Measurements from ENCODE around the gene EIF4E3.

The EIF4E3 gene

DNA sequence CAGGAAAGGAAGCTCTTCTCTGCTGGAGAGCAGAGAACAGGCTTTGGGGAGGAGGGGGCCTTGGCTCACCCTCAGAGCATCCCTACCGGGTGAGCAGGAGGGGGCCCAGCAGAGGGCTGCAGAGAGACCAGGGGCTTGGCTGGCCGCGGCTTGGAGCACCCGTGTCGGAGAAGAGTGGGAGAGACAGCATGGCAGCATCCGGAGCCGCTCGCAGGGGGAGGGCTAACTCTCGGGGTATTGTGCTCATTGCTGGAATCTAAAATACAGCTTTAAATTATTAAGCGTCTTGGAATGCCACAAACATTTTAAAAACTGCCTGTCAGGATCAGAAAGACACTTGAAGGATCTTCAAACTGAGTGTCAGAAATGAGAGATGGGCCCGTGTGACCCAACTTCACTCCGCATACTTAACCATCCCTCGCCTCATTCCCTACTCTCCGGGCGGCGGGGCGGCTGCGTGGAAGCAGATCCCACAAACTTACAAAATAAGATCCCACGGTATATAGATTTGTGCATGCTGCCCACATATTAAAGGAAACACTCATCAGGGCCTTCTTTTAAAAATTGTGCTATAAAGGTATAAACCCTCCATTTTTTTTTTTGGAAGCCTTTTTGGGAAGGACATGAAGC is 53.9 kb downstream of the EIF4E3 start:
- no peak overlapping the region for H2AFZ ChIP-seq (ENCODE audit: low read length, unreplicated experiment)
- no peaks in the 10 kb centered on the region for H3K36me3 ChIP-seq (ENCODE audit: insufficient read depth, low read length)
- no peaks in the 10 kb centered on the region for H3K27me3 ChIP-seq (ENCODE audit: insufficient read depth, low read length)
- no peak overlapping the region for H3K4me3 ChIP-seq (ENCODE audit: low read depth, low read length)
- no peaks in the 10 kb centered on the region for H3K4me1 ChIP-seq (ENCODE audit: control insufficient read depth, insufficient read depth, low read length, unreplicated experiment)
- H3K79me2 ChIP-seq (ENCODE audit: control insufficient read depth, insufficient read depth, low read length, unreplicated experiment) = no peaks in the 10 kb centered on the region
- no peak overlapping the region for H3K27ac ChIP-seq (ENCODE audit: low read depth, low read length)

DNA sequence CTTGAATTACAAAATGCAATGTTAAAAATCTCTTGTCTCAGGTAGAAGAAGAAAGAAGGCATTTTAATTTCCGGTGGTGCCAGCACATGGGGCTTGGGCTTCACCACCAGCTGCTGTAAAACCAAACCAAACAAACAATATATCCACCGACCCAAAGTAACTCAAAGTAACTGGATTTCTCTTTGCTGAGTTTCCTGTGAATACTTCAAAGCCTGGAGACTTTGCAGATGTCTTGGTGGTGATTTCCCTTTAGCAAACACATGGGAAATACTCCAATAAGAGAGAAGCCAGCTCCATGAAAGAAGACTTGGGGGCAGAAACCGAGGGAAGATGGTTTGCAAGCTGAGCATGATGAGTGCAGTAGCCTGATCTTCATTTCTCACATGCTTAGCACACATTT is 62.6 kb downstream of the EIF4E3 start:
- H3K36me3 ChIP-seq (ENCODE audit: insufficient read depth, low read length) = no peaks in the 10 kb centered on the region
- H2AFZ ChIP-seq (ENCODE audit: low read length, unreplicated experiment) = no peak overlapping the region
- peaks cover 10% of the 10 kb centered on the region for H3K4me1 ChIP-seq (ENCODE audit: control insufficient read depth, insufficient read depth, low read length, unreplicated experiment)
- H3K27ac ChIP-seq (ENCODE audit: low read depth, low read length) = no peak overlapping the region
- peaks cover 7% of the 10 kb centered on the region; the same call in 1 of the 2 replicates for H3K27me3 ChIP-seq (ENCODE audit: insufficient read depth, low read length)
- no peak overlapping the region for H3K4me3 ChIP-seq (ENCODE audit: low read depth, low read length)
- H3K79me2 ChIP-seq (ENCODE audit: control insufficient read depth, insufficient read depth, low read length, unreplicated experiment) = no peaks in the 10 kb centered on the region

DNA sequence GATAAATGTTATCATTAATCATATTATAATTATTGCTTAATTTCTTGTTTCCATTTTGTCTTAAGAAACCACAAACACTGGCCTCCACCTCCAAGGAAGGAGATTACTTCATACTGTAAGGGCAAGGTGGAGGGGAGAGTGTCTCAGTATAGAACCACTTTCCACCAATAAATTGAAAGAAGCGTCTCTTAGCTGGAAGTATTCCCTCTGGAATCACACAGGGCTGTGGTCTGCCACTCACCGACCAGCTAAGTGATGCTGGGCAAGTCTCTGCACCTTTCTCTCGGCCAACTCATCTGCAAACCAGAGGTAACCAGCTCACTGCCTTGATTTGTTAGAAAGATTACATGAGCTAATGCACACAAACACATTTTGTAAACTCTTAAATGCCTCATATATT is 63.1 kb downstream of the EIF4E3 start:
- H3K4me3 ChIP-seq (ENCODE audit: low read depth, low read length) = no peak overlapping the region
- H2AFZ ChIP-seq (ENCODE audit: low read length, unreplicated experiment) = no peak overlapping the region
- peaks cover 7% of the 10 kb centered on the region; the same call in 1 of the 2 replicates for H3K27me3 ChIP-seq (ENCODE audit: insufficient read depth, low read length)
- H3K4me1 ChIP-seq (ENCODE audit: control insufficient read depth, insufficient read depth, low read length, unreplicated experiment) = peaks cover 12% of the 10 kb centered on the region
- H3K79me2 ChIP-seq (ENCODE audit: control insufficient read depth, insufficient read depth, low read length, unreplicated experiment) = no peaks in the 10 kb centered on the region
- H3K27ac ChIP-seq (ENCODE audit: low read depth, low read length) = no peak overlapping the region
- H3K36me3 ChIP-seq (ENCODE audit: insufficient read depth, low read length) = no peaks in the 10 kb centered on the region

DNA sequence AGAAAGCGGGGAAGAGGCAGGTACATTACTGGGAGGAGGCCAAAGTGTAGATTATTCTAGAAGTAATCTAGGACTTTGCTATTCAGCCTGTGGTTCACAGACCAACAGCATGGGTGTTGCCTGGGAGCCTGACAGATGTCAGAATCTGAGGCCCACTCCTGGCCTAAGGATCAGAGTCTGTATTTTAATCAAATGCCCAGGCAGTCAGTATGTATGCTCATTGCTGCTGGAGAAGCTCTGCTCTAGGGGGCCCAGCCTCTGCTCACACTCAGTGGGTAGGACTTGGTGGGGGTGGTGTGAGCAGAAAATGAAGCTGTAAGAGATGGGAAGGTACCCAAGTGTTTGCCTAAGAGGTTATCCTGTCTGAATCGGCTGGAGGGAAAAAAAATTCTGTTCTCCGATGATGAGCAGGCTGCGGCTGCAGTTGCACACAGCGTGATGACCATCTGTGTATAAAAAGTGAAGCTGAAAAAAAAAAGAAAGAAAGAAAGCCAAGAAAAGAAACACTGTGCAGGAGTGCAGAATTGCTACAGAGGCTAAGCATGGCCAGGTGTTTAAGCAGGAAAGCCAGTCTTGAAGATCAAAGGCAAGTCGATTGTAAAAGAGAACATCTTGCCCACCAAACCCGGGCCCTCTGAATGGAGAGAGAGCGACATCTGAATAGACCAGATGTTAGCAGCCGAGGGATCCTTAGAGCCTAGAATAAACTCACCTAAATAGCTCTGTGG is 65.2 kb downstream of the EIF4E3 start:
- Histone ChIP-seq H3K36me3 (ENCODE audit: insufficient read depth, low read length) (no peaks in the 10 kb centered on the region), H3K4me3 (ENCODE audit: low read depth, low read length) (no peak overlapping the region), H2AFZ (ENCODE audit: low read length, unreplicated experiment) (no peak overlapping the region), H3K27ac (ENCODE audit: low read depth, low read length) (no peak overlapping the region), H3K79me2 (ENCODE audit: control insufficient read depth, insufficient read depth, low read length, unreplicated experiment) (no peaks in the 10 kb centered on the region), H3K27me3 (ENCODE audit: insufficient read depth, low read length) (peaks cover 5% of the 10 kb centered on the region; the same call in 1 of the 2 replicates), H3K4me1 (ENCODE audit: control insufficient read depth, insufficient read depth, low read length, unreplicated experiment) (peaks cover 12% of the 10 kb centered on the region)

DNA sequence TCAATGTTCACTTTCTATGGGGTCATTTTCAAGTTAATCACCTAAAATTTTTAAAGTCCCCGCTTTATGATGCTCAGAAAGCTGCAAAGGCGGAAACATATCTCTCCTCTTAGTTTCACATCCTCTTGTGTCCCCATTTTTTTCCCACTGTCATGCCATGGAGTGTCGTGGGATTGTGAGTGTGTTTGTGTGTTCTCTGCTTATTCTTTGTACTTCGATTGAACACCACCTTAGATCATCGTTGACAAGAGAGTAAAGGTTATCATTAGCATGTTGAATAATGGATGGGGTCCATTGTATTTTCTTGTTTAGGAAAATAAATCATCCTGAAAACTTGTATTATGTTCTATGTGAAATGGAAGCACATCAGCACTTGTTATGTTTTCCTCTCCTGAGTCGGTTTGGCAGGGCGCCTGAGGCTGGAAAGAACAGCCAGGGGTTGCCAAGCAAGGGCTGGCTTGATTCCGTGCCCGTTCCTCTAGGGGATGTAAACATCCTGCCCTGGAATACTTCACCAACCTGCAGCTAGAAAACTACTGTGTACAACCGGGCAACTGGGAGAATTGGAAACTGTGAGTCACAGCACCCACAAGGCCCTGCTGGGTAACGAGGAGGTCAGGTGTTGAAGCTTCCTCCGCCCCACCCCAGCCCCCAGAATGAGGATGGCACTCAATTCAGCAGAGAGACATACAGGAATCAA is 67.2 kb downstream of the EIF4E3 start:
- Histone ChIP-seq H3K36me3 (ENCODE audit: insufficient read depth, low read length) (no peaks in the 10 kb centered on the region), H3K79me2 (ENCODE audit: control insufficient read depth, insufficient read depth, low read length, unreplicated experiment) (no peaks in the 10 kb centered on the region), H3K27ac (ENCODE audit: low read depth, low read length) (no peak overlapping the region), H3K4me3 (ENCODE audit: low read depth, low read length) (no peak overlapping the region), H3K27me3 (ENCODE audit: insufficient read depth, low read length) (peaks cover 4% of the 10 kb centered on the region; the same call in 1 of the 2 replicates), H2AFZ (ENCODE audit: low read length, unreplicated experiment) (no peak overlapping the region), H3K4me1 (ENCODE audit: control insufficient read depth, insufficient read depth, low read length, unreplicated experiment) (peaks cover 12% of the 10 kb centered on the region)

DNA sequence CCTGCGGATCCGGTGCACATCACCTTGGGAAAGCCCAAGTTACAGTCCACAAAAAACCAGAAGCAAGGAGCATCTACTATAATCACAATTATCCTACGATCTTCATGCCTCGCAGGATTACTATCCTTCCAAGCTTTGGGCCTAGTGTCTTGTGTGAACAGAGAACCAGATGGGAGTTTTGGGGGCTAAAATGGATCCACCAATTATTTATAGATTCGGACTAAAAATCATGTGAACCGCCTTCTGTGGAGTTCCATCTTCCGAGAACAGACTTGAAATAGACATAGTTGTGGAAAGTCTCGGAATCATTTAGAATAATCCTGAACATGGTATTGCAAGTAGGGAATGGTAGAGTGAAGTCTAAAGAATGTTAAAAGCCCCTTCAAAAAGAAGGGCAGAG is 70.1 kb downstream of the EIF4E3 start:
- Histone ChIP-seq H3K27me3 (ENCODE audit: insufficient read depth, low read length) (no peaks in the 10 kb centered on the region), H2AFZ (ENCODE audit: low read length, unreplicated experiment) (no peak overlapping the region), H3K4me3 (ENCODE audit: low read depth, low read length) (no peak overlapping the region), H3K4me1 (ENCODE audit: control insufficient read depth, insufficient read depth, low read length, unreplicated experiment) (peaks cover 12% of the 10 kb centered on the region), H3K27ac (ENCODE audit: low read depth, low read length) (no peak overlapping the region), H3K79me2 (ENCODE audit: control insufficient read depth, insufficient read depth, low read length, unreplicated experiment) (no peaks in the 10 kb centered on the region), H3K36me3 (ENCODE audit: insufficient read depth, low read length) (no peaks in the 10 kb centered on the region)

DNA sequence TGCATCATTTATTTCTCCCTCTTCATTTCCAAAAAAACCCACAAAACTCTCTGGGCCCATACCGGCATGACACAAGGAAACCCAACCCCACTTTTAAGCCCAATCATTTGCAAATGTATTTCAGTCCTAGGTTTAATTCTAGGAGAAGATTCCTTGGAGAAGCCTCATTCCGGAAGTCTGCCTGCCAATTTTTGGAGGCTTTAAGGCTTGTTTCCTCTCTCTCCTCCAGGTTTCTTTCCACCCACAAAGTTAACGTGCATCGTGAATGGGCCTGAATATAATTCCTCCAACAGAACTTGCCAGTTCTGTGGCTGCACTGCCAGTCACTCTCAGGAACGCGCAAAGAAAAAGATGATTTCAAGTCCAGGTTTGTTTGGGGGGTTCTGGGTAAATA is 71.8 kb downstream of the EIF4E3 start:
- no peak overlapping the region for H3K27ac ChIP-seq (ENCODE audit: low read depth, low read length)
- no peaks in the 10 kb centered on the region for H3K27me3 ChIP-seq (ENCODE audit: insufficient read depth, low read length)
- no peaks in the 10 kb centered on the region for H3K36me3 ChIP-seq (ENCODE audit: insufficient read depth, low read length)
- H2AFZ ChIP-seq (ENCODE audit: low read length, unreplicated experiment) = no peak overlapping the region
- H3K4me3 ChIP-seq (ENCODE audit: low read depth, low read length) = no peak overlapping the region
- no peaks in the 10 kb centered on the region for H3K79me2 ChIP-seq (ENCODE audit: control insufficient read depth, insufficient read depth, low read length, unreplicated experiment)
- H3K4me1 ChIP-seq (ENCODE audit: control insufficient read depth, insufficient read depth, low read length, unreplicated experiment) = peaks cover 11% of the 10 kb centered on the region

DNA sequence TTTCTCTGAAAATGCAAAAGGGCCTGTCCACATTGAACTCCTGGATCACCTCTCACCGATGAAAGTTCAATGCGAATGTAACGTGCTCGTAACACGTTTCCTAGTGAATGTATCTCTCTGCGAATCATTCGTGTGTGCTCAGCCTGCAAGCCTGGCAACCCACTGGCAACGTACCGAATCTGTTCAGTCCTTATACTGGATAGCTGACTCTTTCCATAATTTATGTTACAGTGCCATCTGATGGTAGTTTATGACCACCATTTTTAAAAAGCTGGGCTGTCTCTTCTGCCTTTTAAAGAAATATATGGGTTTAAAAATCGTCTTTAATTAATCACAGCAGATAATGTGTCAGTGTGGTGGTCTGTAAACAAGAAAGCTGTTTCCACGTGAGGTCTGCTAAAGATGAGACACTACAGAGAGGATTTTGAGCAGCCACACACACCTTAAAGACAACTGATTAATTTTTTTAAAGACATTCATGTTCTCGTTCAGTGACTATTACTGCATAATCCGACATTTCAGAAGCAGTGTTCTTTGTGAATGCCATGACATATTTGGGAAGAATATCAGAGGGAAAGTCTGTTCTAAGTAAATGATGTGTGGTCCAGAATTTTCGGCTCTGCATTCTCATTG is 72.3 kb downstream of the EIF4E3 start:
- Histone ChIP-seq H3K4me1 (ENCODE audit: control insufficient read depth, insufficient read depth, low read length, unreplicated experiment) (peaks cover 5% of the 10 kb centered on the region), H3K79me2 (ENCODE audit: control insufficient read depth, insufficient read depth, low read length, unreplicated experiment) (no peaks in the 10 kb centered on the region), H3K27me3 (ENCODE audit: insufficient read depth, low read length) (no peaks in the 10 kb centered on the region), H3K36me3 (ENCODE audit: insufficient read depth, low read length) (no peaks in the 10 kb centered on the region), H2AFZ (ENCODE audit: low read length, unreplicated experiment) (peak overlapping the region; percentile 4), H3K27ac (ENCODE audit: low read depth, low read length) (no peak overlapping the region), H3K4me3 (ENCODE audit: low read depth, low read length) (no peak overlapping the region)

DNA sequence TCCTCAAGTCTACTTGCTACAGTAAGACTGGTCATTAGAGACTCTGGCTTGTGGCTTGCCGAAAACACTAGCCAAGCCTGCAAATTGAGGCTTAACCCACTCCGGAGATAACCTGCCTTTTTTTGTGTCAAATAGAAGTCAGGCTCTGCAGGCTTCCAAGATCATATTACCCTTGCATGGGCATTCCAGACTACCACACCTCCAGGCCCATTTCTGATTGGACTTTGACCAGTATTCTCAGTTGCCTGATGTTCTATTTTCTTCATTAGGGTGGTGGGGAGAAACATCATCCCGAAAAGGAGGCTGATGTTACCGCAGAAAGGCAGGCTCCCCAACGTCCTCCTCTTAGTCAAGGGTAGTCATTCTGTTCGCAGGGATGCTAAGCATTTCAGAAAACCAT is 73.6 kb downstream of the EIF4E3 start:
- Histone ChIP-seq H3K27me3 (ENCODE audit: insufficient read depth, low read length) (no peaks in the 10 kb centered on the region), H2AFZ (ENCODE audit: low read length, unreplicated experiment) (no peak overlapping the region)

DNA sequence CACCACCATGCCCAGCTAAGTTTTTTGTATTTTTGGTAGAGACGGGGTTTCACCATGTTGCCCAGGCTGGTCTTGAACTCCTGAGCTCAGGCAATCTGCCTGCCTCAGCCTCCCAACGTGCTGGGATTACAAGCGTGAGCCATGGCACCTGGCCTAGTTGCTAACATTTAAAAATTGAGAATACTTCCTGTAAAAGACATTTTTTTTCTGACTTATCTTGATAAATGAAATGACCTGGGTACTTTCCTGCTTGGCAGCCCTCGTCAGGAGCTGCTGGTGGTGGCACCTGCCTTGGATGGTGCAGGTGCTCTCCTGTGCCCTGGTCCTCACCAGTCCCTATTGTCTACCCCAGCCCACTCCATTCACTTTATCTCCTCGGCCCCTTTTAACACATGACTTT is 74.8 kb downstream of the EIF4E3 start:
- Histone ChIP-seq H3K4me1 (ENCODE audit: control insufficient read depth, insufficient read depth, low read length, unreplicated experiment) (no peaks in the 10 kb centered on the region), H3K27ac (ENCODE audit: low read depth, low read length) (no peak overlapping the region), H3K4me3 (ENCODE audit: low read depth, low read length) (no peak overlapping the region), H3K79me2 (ENCODE audit: control insufficient read depth, insufficient read depth, low read length, unreplicated experiment) (no peaks in the 10 kb centered on the region), H3K27me3 (ENCODE audit: insufficient read depth, low read length) (no peaks in the 10 kb centered on the region), H2AFZ (ENCODE audit: low read length, unreplicated experiment) (no peak overlapping the region), H3K36me3 (ENCODE audit: insufficient read depth, low read length) (no peaks in the 10 kb centered on the region)

More for the DNA sequence above, 73.6 kb downstream of the EIF4E3 start:
- H3K79me2 ChIP-seq (ENCODE audit: control insufficient read depth, insufficient read depth, low read length, unreplicated experiment) = no peaks in the 10 kb centered on the region
- no peaks in the 10 kb centered on the region for H3K36me3 ChIP-seq (ENCODE audit: insufficient read depth, low read length)
- H3K27ac ChIP-seq (ENCODE audit: low read depth, low read length) = no peak overlapping the region
- H3K4me1 ChIP-seq (ENCODE audit: control insufficient read depth, insufficient read depth, low read length, unreplicated experiment) = no peaks in the 10 kb centered on the region
- H3K4me3 ChIP-seq (ENCODE audit: low read depth, low read length) = no peak overlapping the region
